ENCODE results near the gene LHPP.

- TF ChIP-seq EZH2phosphoT487 (IDR thresholded peaks at IDR 0.05; ENCODE audit: insufficient read depth, low read depth) (no peak), EZH2 (IDR thresholded peaks at IDR 0.05; ENCODE audit: insufficient read depth, poor library complexity, severe bottlenecking) (no peak)
Observed at GRCh38 chr10:124621637-124622036, 160.0 kb downstream of the LHPP start.

All from GM23248 (cell line).